ENCODE data around the gene CD164.
A peak's percentile ranks its signal among the peaks of the same experiment; 100 is the strongest.

Gene CD164

GRCh38 chr6:109381747-109382575 lies at the start of gene CD164:
CD164 (minus strand) TSS chr6:109382467; CDS start chr6:109382378, 89 bp downstream.
- DNase-seq (ENCODE audit: low read depth in 2 of 2) = peak; percentile 91 to 92

GRCh38 chr6:109429496-109429895 lies 47.2 kb upstream of the CD164 start:
- no peak for DNase-seq (ENCODE audit: low read depth in 2 of 2)

- no peak for DNase-seq (ENCODE audit: low read depth in 2 of 2)
Observed at GRCh38 chr6:109428889-109429477, 46.7 kb upstream of the CD164 start.

GRCh38 chr6:109424946-109425345 lies 42.7 kb upstream of the CD164 start:
- DNase-seq (ENCODE audit: low read depth in 2 of 2) = no peak

- no peak for DNase-seq (ENCODE audit: low read depth in 2 of 2)
Observed at GRCh38 chr6:109421184-109421583, 38.9 kb upstream of the CD164 start.

- no peak for DNase-seq (ENCODE audit: low read depth in 2 of 2)
Observed at GRCh38 chr6:109420751-109421150, 38.5 kb upstream of the CD164 start.

GRCh38 chr6:109417646-109418045 lies 35.4 kb upstream of the CD164 start:
- DNase-seq (ENCODE audit: low read depth in 2 of 2) = no peak

- DNase-seq (ENCODE audit: low read depth in 2 of 2) = no peak
Observed at GRCh38 chr6:109411034-109411433, 28.8 kb upstream of the CD164 start.

- DNase-seq (ENCODE audit: low read depth in 2 of 2) = no peak
Observed at GRCh38 chr6:109406196-109406595, 23.9 kb upstream of the CD164 start.

GRCh38 chr6:109397020-109397419 lies 14.8 kb upstream of the CD164 start:
- no peak for DNase-seq (ENCODE audit: low read depth in 2 of 2)

GRCh38 chr6:109396046-109396718 lies 13.9 kb upstream of the CD164 start:
- DNase-seq (ENCODE audit: low read depth in 2 of 2) = no peak

GRCh38 chr6:109393886-109394281 lies 11.6 kb upstream of the CD164 start:
- DNase-seq (ENCODE audit: low read depth in 2 of 2) = no peak

- DNase-seq (ENCODE audit: low read depth in 2 of 2) = no peak
Observed at GRCh38 chr6:109393157-109393885, 11.1 kb upstream of the CD164 start.

- DNase-seq (ENCODE audit: low read depth in 2 of 2) = no peak
Observed at GRCh38 chr6:109389650-109390274, 7.5 kb upstream of the CD164 start.

- DNase-seq (ENCODE audit: low read depth in 2 of 2) = no peak
Observed at GRCh38 chr6:109388265-109388664, 6.0 kb upstream of the CD164 start.

- DNase-seq (ENCODE audit: low read depth in 2 of 2) = no peak
Observed at GRCh38 chr6:109383438-109383940, 1.2 kb upstream of the CD164 start.

- peak; percentile 79 to 87 for DNase-seq (ENCODE audit: low read depth in 2 of 2)
Observed at GRCh38 chr6:109382576-109383437, 540 bp upstream of the CD164 start.

GRCh38 chr6:109381061-109381746 lies 1.1 kb downstream of the CD164 start:
- DNase-seq (ENCODE audit: low read depth in 2 of 2) = no peak

GRCh38 chr6:109379711-109380110 lies 2.6 kb downstream of the CD164 start:
- DNase-seq (ENCODE audit: low read depth in 2 of 2) = no peak

- no peak for DNase-seq (ENCODE audit: low read depth in 2 of 2)
Observed at GRCh38 chr6:109377717-109378116, 4.5 kb downstream of the CD164 start.

Data from stimulated activated CD4-positive, alpha-beta T cell treated with anti-CD3 and anti-CD28 coated beads, Interleukin-4, amount 100 ng/mL, for 48 hours (primary cell).